ENCODE data around the gene HSPA8. TPM values are rescaled to one million over a fixed set of nuclear protein-coding genes. Genes with fewer than 3 reads are reported as not detected.

HSPA8 gene
- total and polyA plus RNA-seq, 2 of the 13 experiments (the other 11 are each of a cell fraction or from before 2014, with no cell fraction given), result 936 to 2,151 TPM

GRCh38 chr11:123062892-123063825 is 1.2 kb upstream of the HSPA8 start (continued):
- TF ChIP-seq, protein P1, sequence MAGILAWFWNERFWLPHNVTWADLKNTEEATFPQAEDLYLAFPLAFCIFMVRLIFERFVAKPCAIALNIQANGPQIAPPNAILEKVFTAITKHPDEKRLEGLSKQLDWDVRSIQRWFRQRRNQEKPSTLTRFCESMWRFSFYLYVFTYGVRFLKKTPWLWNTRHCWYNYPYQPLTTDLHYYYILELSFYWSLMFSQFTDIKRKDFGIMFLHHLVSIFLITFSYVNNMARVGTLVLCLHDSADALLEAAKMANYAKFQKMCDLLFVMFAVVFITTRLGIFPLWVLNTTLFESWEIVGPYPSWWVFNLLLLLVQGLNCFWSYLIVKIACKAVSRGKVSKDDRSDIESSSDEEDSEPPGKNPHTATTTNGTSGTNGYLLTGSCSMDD (CRISPR knock-in tag; IDR thresholded peaks at IDR 0.05), result no peak
- no peak for TF ChIP-seq ZNF260 (CRISPR knock-in tag; IDR thresholded peaks at IDR 0.05; ENCODE audit: borderline replicate concordance, low read depth)
- TF ChIP-seq ZNF414 (CRISPR knock-in tag; IDR thresholded peaks at IDR 0.05), result no peak
- TF ChIP-seq HMGXB4 (CRISPR knock-in tag; IDR thresholded peaks at IDR 0.05; ENCODE audit: borderline replicate concordance in 1 of 2, low read depth in 1 of 2), result peak in 1 of 2 experiments; percentile 10; a peak in 1 of 4 replicates
- TF ChIP-seq TOPORS (CRISPR knock-in tag; IDR thresholded peaks at IDR 0.05), result no peak
- no peak for TF ChIP-seq TRIM22 (IDR thresholded peaks at IDR 0.05)
- peak in 1 of 2 experiments; percentile 53; a peak in 2 of 4 replicates for TF ChIP-seq POLR2A (IDR thresholded peaks at IDR 0.05; ENCODE audit: insufficient read depth in 1 of 2, low read depth in 2 of 2, low read length in 2 of 2)
- 0 out of 2 replicates have a peak, but pooled peaks have one; percentile 14 for TF ChIP-seq ZNF749 (CRISPR knock-in tag; IDR thresholded peaks at IDR 0.05; ENCODE audit: borderline replicate concordance)
- TF ChIP-seq ZFY (CRISPR knock-in tag; IDR thresholded peaks at IDR 0.05), result peak; percentile 75
- TF ChIP-seq, protein P2, sequence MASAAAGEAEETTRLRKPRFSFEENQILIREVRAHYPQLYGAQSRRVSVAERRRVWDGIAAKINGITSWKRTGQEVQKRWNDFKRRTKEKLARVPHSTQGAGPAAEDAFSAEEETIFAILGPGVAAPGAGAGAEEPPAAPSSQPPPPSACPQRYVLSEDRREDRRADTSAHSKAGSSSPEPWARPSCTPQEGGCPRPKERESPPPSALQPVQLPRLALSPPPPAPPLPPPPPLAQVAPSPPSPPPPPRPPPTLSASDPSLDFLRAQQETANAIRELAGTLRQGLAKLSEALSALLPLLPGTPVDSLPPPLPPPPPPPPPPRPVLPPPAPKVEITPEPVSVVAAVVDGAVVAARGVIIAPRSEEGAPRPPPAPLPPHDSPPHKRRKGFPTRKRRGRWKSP (CRISPR knock-in tag; IDR thresholded peaks at IDR 0.05), result no peak
- TF ChIP-seq, protein P3, sequence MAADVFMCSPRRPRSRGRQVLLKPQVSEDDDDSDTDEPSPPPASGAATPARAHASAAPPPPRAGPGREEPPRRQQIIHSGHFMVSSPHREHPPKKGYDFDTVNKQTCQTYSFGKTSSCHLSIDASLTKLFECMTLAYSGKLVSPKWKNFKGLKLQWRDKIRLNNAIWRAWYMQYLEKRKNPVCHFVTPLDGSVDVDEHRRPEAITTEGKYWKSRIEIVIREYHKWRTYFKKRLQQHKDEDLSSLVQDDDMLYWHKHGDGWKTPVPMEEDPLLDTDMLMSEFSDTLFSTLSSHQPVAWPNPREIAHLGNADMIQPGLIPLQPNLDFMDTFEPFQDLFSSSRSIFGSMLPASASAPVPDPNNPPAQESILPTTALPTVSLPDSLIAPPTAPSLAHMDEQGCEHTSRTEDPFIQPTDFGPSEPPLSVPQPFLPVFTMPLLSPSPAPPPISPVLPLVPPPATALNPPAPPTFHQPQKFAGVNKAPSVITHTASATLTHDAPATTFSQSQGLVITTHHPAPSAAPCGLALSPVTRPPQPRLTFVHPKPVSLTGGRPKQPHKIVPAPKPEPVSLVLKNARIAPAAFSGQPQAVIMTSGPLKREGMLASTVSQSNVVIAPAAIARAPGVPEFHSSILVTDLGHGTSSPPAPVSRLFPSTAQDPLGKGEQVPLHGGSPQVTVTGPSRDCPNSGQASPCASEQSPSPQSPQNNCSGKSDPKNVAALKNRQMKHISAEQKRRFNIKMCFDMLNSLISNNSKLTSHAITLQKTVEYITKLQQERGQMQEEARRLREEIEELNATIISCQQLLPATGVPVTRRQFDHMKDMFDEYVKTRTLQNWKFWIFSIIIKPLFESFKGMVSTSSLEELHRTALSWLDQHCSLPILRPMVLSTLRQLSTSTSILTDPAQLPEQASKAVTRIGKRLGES (CRISPR knock-in tag; IDR thresholded peaks at IDR 0.05; ENCODE audit: borderline replicate concordance), result 0 out of 2 replicates have a peak, but pooled peaks have one; percentile 31
- 0 out of 2 replicates have a peak, but pooled peaks have one; percentile 8 for TF ChIP-seq ZNF772 (CRISPR knock-in tag; IDR thresholded peaks at IDR 0.05)
- no peak for TF ChIP-seq ARNT (IDR thresholded peaks at IDR 0.05)
- TF ChIP-seq NFIC (IDR thresholded peaks at IDR 0.05; ENCODE audit: low read length), result 0 out of 2 replicates have a peak, but pooled peaks have one; percentile 30
- TF ChIP-seq ZNF766 (CRISPR knock-in tag; IDR thresholded peaks at IDR 0.05; ENCODE audit: borderline replicate concordance), result no peak
- TF ChIP-seq AGO1 (IDR thresholded peaks at IDR 0.05; ENCODE audit: low read depth, low read length, poor library complexity, severe bottlenecking), result no peak
- peak; percentile 47; the same call in 1 of the 2 replicates for TF ChIP-seq ZNF768 (CRISPR knock-in tag; IDR thresholded peaks at IDR 0.05)
- TF ChIP-seq RBM39 (IDR thresholded peaks at IDR 0.05; ENCODE audit: low read depth, low read length, poor library complexity, severe bottlenecking), result peak; percentile 8
- TF ChIP-seq POLR2G (IDR thresholded peaks at IDR 0.05; ENCODE audit: low read depth, low read length), result peak; percentile 79
